HL-60 (cell line): ENCODE data around the gene UBR4.

ENCODE experiments used
- DNase-seq, 2 experiments: peaks; one replicate each; pipeline ENCODE4 v3.0.0-alpha.2; 2010 to 2020; ENCODE audit warnings: low read depth in 1 of 2, low spot score in 1 of 2
- H3K27ac ChIP-seq: fragments of 250-450 bp; sonication (Bioruptor Pico); replicated peaks from 2 replicates; pipeline ENCODE4 v1.5.1; 2020; ENCODE audit warnings: mild to moderate bottlenecking, moderate library complexity
- H3K27me3 ChIP-seq: fragments of 250-450 bp; sonication (Bioruptor Pico); 2 replicates; pipeline ENCODE4 v1.5.1; 2021; ENCODE audit warnings: mild to moderate bottlenecking, moderate library complexity; ENCODE audit not compliant: insufficient read depth, poor library complexity, severe bottlenecking
- H3K4me3 ChIP-seq: replicated peaks from 2 replicates; pipeline ENCODE4 v1.5.1; 2011; ENCODE audit warnings: mild to moderate bottlenecking, control low read depth, low read length; ENCODE audit not compliant: insufficient read depth
- GABPA ChIP-seq: IDR thresholded peaks from 2 replicates; pipeline ENCODE4 v1.6.1; 2012; ENCODE audit warnings: low read depth
- POLR2AphosphoS5 ChIP-seq: IDR thresholded peaks from 2 replicates; pipeline ENCODE4 v1.6.1; 2012; ENCODE audit warnings: low read depth
- SPI1 ChIP-seq: IDR thresholded peaks from 2 replicates; pipeline ENCODE4 v1.6.1; 2012; ENCODE audit warnings: low read depth, mild to moderate bottlenecking, borderline replicate concordance
- TF ChIP-seq, protein P1 (sequence below): IDR thresholded peaks from 2 replicates; pipeline ENCODE4 v1.6.1; 2012; ENCODE audit warnings: low read depth; ENCODE audit not compliant: insufficient replicate concordance
- TF ChIP-seq, protein P2 (sequence below): IDR thresholded peaks from one replicate; pipeline ENCODE4 v1.5.1; 2011; ENCODE audit warnings: low read length, control low read depth, inconsistent platforms; ENCODE audit not compliant: insufficient read depth

Gene UBR4

GRCh38 chr1:19096036-19096833, 113.8 kb downstream of the UBR4 start:
- H3K4me3 ChIP-seq, result no peak overlapping the region
- no peak overlapping the region for H3K27ac ChIP-seq
- peak in 1 of 2 experiments; percentile 17 for DNase-seq
- TF ChIP-seq POLR2AphosphoS5, result no peak
- TF ChIP-seq, protein P1, sequence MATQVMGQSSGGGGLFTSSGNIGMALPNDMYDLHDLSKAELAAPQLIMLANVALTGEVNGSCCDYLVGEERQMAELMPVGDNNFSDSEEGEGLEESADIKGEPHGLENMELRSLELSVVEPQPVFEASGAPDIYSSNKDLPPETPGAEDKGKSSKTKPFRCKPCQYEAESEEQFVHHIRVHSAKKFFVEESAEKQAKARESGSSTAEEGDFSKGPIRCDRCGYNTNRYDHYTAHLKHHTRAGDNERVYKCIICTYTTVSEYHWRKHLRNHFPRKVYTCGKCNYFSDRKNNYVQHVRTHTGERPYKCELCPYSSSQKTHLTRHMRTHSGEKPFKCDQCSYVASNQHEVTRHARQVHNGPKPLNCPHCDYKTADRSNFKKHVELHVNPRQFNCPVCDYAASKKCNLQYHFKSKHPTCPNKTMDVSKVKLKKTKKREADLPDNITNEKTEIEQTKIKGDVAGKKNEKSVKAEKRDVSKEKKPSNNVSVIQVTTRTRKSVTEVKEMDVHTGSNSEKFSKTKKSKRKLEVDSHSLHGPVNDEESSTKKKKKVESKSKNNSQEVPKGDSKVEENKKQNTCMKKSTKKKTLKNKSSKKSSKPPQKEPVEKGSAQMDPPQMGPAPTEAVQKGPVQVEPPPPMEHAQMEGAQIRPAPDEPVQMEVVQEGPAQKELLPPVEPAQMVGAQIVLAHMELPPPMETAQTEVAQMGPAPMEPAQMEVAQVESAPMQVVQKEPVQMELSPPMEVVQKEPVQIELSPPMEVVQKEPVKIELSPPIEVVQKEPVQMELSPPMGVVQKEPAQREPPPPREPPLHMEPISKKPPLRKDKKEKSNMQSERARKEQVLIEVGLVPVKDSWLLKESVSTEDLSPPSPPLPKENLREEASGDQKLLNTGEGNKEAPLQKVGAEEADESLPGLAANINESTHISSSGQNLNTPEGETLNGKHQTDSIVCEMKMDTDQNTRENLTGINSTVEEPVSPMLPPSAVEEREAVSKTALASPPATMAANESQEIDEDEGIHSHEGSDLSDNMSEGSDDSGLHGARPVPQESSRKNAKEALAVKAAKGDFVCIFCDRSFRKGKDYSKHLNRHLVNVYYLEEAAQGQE, result no peak
- no peaks in the 10 kb centered on the region for H3K27me3 ChIP-seq

- TF ChIP-seq, protein P1, result no peak
- no peak for TF ChIP-seq SPI1
- no peak for TF ChIP-seq GABPA
- TF ChIP-seq POLR2AphosphoS5, result no peak
- TF ChIP-seq, protein P2, sequence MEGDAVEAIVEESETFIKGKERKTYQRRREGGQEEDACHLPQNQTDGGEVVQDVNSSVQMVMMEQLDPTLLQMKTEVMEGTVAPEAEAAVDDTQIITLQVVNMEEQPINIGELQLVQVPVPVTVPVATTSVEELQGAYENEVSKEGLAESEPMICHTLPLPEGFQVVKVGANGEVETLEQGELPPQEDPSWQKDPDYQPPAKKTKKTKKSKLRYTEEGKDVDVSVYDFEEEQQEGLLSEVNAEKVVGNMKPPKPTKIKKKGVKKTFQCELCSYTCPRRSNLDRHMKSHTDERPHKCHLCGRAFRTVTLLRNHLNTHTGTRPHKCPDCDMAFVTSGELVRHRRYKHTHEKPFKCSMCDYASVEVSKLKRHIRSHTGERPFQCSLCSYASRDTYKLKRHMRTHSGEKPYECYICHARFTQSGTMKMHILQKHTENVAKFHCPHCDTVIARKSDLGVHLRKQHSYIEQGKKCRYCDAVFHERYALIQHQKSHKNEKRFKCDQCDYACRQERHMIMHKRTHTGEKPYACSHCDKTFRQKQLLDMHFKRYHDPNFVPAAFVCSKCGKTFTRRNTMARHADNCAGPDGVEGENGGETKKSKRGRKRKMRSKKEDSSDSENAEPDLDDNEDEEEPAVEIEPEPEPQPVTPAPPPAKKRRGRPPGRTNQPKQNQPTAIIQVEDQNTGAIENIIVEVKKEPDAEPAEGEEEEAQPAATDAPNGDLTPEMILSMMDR, result no peak
- Histone ChIP-seq H3K27ac (no peak overlapping the region), H3K4me3 (no peak overlapping the region), H3K27me3 (no peaks in the 10 kb centered on the region)
- no peak for DNase-seq
These were observed 118.7 kb downstream of the UBR4 start for GRCh38 chr1:19091196-19091953.

DNA sequence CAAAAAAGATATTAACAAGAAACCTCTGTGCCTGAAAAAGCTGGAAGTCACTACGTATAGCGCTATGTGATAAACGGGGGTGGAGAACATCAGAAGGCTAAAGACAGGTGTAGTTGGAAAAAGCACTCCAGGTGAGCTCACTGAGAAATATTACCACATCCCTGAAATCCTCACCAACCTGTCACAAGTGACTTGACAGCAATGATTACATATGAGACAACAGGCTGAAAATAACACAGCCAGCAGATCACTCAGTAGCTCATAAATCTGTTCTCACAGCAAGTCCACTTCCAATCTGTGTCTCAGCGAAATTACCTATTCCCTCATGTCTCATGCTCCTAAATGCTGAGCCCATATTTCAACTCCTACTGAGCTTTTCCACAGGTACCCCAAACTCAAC, 120.5 kb downstream of the UBR4 start:
- DNase-seq, result no peak
- TF ChIP-seq POLR2AphosphoS5, result no peak
- no peak for TF ChIP-seq GABPA
- TF ChIP-seq, protein P1, result no peak
- TF ChIP-seq SPI1, result no peak
- TF ChIP-seq, protein P2, result no peak
- H3K27ac ChIP-seq, result no peak overlapping the region
- no peaks in the 10 kb centered on the region for H3K27me3 ChIP-seq
- no peak overlapping the region for H3K4me3 ChIP-seq
